GM23338 (cell line): ENCODE measurements around the gene PPP2R3B.

Experiments used
- CREB1 ChIP-seq: fragments of 250-450 bp; sonication (Bioruptor Pico); IDR thresholded peaks from 2 replicates; pipeline ENCODE4 v1.5.0; 2020; ENCODE audit warnings: low read depth, mild to moderate bottlenecking, moderate library complexity
- EZH2 ChIP-seq: fragments of 200-600 bp; sonication (generic); IDR thresholded peaks from one replicate; pipeline ENCODE4 v1.8.0; 2017; ENCODE audit warnings: antibody characterized with exemption, mild to moderate bottlenecking, low read depth; ENCODE audit not compliant: unreplicated experiment
- EZH2phosphoT487 ChIP-seq: fragments of 200-600 bp; sonication (generic); IDR thresholded peaks from one replicate; pipeline ENCODE4 v1.8.1; 2018; ENCODE audit warnings: antibody characterized with exemption; ENCODE audit not compliant: unreplicated experiment
- JUNB ChIP-seq: IDR thresholded peaks from one replicate; pipeline ENCODE4 v1.6.1; 2016; ENCODE audit warnings: antibody characterized with exemption; ENCODE audit not compliant: unreplicated experiment
- POLR2AphosphoS5 ChIP-seq: IDR thresholded peaks from 2 replicates; pipeline ENCODE4 v1.6.1; 2016; ENCODE audit warnings: antibody characterized with exemption, low read depth
- TF ChIP-seq, protein P1 (sequence below), 2 experiments: fragments of 200-600 bp in 1 of 2; sonication (generic) in 1 of 2; conservative IDR thresholded peaks; 2 replicates each; pipeline versions ENCODE4 v1.5.1 to v1.6.1; 2016 to 2017; ENCODE audit warnings: antibody characterized with exemption in 2 of 2, low read depth in 2 of 2, mild to moderate bottlenecking in 2 of 2, moderate library complexity in 1 of 2
- TF ChIP-seq, protein P2 (sequence below): IDR thresholded peaks from one replicate; pipeline ENCODE4 v1.6.1; 2018; ENCODE audit warnings: antibody characterized with exemption; ENCODE audit not compliant: unreplicated experiment

DNA sequence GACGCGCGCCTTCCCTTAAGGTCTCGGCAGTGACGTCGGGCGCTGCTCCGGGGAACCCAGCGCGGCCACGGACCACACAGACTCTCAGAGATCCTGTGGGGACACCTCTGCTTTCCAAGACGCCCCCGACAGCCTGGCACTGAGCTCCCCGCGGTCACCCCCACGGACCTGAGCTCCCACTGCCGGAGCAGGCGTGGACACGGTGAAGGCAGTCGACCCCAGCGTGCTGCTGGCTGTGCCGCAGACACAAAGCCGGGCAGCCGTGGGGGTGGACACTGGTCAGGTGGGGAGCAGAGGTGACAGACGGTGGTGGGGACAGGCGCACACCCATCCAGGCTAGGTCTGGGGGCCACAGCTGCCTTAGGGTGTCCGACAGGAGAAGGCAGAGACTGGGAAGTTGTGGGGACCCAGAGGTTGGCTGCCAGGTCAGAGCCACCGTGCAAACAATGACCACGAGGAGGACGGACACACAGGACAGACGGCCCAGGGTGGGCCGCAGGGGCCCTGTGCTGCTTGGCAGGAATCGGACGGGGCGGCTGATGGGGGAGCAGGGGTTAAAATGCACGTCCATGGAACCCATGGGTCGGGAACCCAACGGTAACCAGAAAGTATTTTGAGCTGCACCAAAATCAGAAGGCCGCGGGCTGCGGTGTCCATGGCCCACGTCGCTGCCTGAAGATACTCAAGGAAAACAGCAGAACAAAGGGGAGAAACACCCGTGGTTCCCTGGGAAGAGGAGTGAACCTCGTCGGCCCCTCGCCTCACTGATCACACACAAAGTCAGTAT is 51.5 kb downstream of the PPP2R3B start:
- TF ChIP-seq, protein P1, sequence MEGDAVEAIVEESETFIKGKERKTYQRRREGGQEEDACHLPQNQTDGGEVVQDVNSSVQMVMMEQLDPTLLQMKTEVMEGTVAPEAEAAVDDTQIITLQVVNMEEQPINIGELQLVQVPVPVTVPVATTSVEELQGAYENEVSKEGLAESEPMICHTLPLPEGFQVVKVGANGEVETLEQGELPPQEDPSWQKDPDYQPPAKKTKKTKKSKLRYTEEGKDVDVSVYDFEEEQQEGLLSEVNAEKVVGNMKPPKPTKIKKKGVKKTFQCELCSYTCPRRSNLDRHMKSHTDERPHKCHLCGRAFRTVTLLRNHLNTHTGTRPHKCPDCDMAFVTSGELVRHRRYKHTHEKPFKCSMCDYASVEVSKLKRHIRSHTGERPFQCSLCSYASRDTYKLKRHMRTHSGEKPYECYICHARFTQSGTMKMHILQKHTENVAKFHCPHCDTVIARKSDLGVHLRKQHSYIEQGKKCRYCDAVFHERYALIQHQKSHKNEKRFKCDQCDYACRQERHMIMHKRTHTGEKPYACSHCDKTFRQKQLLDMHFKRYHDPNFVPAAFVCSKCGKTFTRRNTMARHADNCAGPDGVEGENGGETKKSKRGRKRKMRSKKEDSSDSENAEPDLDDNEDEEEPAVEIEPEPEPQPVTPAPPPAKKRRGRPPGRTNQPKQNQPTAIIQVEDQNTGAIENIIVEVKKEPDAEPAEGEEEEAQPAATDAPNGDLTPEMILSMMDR (conservative IDR thresholded peaks at IDR 0.05; ENCODE audit: low read depth in 2 of 2) = no peak
- TF ChIP-seq EZH2 (no peak), CREB1 (CRISPR knock-in tag) (no peak), POLR2AphosphoS5 (no peak), JUNB (no peak), EZH2phosphoT487 (no peak)
- TF ChIP-seq, protein P2, sequence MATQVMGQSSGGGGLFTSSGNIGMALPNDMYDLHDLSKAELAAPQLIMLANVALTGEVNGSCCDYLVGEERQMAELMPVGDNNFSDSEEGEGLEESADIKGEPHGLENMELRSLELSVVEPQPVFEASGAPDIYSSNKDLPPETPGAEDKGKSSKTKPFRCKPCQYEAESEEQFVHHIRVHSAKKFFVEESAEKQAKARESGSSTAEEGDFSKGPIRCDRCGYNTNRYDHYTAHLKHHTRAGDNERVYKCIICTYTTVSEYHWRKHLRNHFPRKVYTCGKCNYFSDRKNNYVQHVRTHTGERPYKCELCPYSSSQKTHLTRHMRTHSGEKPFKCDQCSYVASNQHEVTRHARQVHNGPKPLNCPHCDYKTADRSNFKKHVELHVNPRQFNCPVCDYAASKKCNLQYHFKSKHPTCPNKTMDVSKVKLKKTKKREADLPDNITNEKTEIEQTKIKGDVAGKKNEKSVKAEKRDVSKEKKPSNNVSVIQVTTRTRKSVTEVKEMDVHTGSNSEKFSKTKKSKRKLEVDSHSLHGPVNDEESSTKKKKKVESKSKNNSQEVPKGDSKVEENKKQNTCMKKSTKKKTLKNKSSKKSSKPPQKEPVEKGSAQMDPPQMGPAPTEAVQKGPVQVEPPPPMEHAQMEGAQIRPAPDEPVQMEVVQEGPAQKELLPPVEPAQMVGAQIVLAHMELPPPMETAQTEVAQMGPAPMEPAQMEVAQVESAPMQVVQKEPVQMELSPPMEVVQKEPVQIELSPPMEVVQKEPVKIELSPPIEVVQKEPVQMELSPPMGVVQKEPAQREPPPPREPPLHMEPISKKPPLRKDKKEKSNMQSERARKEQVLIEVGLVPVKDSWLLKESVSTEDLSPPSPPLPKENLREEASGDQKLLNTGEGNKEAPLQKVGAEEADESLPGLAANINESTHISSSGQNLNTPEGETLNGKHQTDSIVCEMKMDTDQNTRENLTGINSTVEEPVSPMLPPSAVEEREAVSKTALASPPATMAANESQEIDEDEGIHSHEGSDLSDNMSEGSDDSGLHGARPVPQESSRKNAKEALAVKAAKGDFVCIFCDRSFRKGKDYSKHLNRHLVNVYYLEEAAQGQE = no peak
